Activated CD4-positive, alpha-beta T cell treated with anti-CD3 and anti-CD28 coated beads, Interleukin-2, amount 50 U/mL, for 24 hours (primary cell): ENCODE data around the gene KRTAP5-6.

Experiments used
- DNase-seq, 2 donors: peaks; one replicate each; pipeline ENCODE4 v3.0.0-alpha.2; 2020; ENCODE audit warnings: low read depth in 1 of 2, low spot score in 1 of 2

Gene KRTAP5-6

DNA sequence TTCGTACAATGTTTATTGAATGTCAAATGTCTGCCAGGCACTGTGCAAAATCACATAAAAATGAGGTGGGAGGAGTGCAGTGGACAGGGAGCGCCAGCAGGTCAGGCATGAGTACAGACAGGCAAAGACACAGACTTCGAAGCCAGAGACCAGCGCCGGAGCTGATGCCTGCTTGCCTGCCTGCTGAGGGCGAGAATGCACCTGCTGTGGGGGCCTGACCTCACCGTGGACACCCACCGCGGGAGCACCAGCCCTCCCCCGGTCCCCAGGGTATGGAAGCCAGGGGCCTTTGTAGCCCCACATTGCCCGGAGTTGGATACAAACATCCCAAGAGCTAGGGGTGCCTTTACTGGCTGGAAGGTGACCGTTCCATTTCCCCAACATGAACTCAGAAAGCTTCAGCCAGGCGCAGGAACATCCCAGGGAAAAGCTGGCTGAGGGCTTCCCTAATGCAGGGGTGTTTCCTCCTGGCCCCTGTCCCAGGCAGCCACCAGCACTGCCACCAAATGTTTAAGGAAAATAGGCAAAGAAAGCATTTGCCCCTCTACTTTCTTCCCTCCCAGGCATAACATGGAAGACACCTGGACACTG is 35.5 kb downstream of the KRTAP5-6 start:
- no peak for DNase-seq

DNA sequence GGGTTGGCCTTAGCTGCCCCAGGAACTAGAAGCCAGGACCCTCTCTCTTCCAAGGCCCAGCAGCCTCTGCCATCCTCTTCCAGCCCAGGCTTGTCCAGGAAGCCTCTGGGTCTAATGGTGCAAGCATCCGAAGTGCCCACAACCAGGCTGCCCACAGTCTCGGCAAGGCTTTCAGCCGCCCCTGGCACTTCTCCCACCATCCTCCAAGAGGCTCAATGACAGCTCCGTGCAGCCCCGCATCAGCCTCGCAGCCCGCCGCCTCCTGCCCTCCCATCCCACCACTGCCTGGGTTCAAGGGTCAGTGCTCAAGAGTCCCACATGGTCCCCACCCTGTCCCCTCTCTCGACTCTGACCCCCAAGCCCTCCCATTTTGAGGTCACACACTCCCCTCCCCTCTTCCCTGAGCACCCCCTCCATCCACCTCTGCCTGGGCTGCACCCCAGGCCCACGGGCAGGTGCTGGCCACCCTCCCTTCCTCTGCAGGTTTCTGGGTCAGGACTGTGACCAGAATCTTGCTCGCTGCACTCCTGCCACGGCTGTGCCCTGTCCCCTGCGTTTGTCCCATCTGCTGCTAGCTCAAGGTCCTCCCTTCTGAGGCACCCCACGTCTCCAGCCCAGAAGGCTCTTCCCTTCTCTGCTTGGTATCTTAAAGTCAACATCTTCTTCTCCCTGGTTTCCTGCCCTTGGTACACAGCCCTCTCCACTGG is 36.2 kb downstream of the KRTAP5-6 start:
- no peak for DNase-seq

GRCh38 chr11:1733716-1734640 is 37.0 kb downstream of the KRTAP5-6 start:
- DNase-seq = no peak

- DNase-seq = no peak
Measured at GRCh38 chr11:1734641-1735081, 37.7 kb downstream of the KRTAP5-6 start.

DNA sequence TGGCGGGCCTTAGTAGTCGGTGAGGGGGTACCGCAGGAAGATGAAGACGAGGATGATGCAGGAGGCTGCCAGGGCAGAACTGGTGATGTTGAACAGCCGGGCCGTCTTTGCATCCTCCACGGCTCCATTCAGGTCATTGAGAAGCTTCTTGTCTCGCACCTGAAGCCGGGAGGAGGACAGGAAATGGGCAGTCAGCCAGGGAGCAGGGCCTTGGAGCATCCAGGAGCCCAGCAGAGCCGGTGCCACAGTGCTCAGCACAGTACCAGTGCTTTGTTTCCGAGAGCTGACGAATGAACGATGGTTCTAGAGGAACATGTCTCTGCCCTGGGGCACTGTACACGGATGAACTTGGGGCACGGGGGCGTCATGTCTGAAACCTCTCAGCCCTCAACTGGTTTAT is 38.3 kb downstream of the KRTAP5-6 start:
- DNase-seq = no peak

- no peak for DNase-seq
Measured at GRCh38 chr11:1736447-1736992, 39.5 kb downstream of the KRTAP5-6 start.

- no peak for DNase-seq
Measured at GRCh38 chr11:1737080-1737757, 40.2 kb downstream of the KRTAP5-6 start.

- no peak for DNase-seq
Measured at GRCh38 chr11:1738380-1738779, 41.4 kb downstream of the KRTAP5-6 start.

DNA sequence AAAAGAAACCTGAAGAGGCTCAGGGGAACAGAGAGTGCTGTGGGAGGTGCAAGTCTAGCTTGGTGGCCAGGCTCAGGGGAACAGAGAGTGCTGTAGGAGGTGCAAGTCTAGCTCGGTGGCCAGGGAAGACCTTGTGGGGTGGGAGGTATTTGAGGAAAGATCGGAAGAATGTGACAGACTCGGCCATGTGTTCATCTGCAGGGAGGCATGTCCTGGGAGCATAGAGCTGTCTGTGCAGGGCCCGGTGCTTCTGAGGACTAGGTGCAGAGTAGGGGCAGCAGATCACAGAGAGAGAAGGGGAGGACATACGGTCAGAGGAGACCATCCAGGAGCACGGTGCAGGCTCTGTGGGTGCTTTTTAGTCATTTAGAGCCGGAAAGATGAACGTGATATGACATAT is 42.6 kb downstream of the KRTAP5-6 start:
- DNase-seq = no peak

DNA sequence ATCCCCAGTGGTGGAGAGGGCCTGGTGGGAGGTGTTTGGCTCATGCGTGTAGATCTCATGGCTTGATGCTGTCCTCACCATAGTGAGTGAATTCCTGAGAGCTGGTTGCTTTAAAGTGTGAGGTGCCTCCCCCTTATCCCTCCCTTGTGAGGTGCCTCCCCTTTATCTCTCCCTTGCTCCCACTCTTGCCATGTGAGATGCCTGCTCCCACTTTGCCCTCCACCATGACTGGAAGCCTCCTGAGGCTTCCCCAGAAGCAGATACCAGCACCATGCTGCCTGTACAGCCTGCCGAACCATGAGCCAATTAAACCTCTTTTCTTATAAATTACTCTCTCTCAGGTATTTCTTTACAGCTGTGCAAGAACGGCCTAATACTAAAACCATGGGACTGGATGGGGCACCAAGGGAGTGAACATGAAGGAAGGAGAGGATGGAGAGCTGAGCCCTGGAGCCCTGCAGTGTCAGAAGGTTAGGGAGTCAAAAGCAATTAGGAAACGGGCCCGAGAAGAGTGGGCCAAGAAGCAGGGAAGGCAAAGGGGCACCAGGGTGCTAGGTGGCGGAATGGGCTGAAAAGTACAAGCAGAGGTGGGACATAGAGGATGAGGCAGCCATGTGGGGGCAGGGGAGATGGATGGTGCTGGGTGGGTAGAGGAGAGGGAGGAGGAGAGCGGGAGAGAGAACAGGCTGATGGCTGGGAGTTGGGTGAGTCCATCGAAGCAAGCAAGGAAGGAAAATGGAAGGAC is 44.0 kb downstream of the KRTAP5-6 start:
- DNase-seq = no peak

DNA sequence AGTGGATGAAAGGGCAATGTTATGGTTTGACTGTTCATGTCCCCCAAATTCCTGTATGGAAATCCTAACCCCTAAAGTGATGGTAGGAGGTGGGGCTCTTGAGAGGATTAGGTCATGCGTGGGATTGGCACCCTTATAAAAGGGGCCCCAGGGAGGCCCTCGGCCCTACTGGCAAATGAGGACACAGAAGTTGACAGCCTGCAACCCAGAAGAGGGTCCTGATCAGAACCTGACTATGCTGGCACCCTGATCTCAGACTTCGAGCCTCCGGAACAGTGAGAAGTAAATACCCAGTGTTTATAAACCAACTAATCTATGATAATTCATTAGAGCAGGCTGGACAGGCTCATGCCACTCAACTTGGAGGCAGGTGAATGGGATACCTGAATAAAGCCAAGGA is 44.7 kb downstream of the KRTAP5-6 start:
- no peak for DNase-seq

GRCh38 chr11:1742371-1742770 is 45.4 kb downstream of the KRTAP5-6 start:
- no peak for DNase-seq

DNA sequence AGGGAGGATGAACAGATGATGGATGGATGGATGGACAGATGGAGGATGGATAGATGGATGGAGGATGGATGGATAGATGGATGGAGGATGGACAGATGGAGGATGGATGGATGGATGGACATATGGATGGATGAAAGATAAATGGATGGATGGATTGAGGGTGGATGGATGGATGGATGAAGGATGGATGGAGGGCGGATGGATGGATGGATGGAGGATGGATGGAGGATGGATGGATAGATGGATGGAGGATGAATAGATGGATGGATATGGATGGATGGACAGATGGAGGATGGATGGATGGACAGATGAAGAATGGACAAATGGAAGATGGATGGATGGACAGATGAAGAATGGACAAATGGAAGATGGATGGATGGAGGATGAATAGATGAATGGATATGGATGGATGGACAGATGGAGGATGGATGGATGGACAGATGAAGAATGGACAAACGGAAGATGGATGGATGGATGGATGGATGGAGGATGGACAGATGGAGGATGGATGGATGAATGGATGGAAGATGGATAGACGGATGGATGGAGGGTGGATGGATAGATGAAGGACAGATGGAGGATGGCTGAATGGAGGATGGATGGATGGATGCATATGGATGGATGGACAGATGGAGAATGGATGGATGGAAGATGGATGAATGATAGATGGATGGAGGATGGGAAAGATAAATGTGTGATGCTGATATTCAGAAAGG is 46.0 kb downstream of the KRTAP5-6 start:
- no peak for DNase-seq

DNA sequence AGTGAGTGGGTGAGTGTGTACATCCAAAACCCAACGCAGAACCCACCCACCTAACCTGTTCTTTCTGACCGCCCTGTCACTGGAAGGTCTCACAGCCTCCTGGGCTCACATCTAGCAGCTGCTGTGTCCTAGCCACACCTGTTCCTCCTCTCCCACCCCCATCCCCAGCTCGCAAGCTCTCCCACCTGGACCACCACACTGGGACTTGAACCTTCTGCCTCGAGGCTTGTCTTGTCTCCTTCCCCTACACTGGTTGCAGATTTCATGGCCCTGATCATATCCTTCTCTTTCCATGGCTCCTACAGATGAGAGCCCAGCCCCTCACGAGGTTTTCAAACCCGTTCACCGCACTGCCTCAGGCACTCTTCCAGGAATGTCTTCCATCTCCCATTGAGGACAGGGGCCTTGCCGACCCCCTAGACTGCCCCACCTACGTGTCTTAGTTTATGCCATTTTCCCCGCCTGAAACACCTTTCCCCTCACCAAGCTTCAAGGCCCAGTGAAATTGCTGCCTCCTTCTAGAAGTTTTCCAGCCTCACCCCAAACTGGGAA is 46.7 kb downstream of the KRTAP5-6 start:
- no peak for DNase-seq

DNA sequence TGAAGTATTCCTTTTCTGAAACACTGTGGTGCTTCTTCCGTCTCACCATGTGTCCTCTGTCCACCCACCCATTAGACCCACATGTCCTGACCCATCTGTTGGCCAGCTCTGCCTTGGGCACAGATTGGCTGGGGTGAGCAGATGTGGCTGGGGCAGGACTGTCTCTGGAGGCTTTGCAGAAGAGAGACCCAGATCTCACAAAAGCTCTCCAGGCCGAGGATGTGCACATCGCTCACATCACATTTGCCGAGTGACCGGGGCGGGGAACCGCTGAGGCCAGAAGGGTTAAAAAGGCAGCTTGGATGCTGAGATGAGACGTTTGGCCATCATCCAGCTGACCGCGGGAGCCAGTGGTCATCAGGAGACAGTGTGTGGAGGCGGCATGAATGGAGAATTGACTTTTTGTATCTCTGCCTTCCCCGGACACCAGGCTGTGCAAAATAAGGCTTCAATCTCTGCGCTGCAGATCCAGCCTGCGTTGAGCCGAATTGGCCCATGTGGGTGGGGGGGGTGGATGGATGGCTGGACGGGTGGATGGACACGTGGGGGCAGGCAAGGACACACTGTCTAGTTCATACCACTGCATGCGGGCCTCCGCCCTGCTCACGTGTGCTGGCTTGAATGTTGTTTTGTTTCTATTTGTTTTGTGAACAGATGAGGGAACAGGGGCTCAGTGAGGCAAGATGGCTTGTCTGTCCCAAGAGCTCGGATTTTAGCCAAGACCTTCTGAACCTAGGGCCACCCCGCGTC is 47.3 kb downstream of the KRTAP5-6 start:
- DNase-seq = no peak

- no peak for DNase-seq
Measured at GRCh38 chr11:1744891-1745700, 48.1 kb downstream of the KRTAP5-6 start.

- no peak for DNase-seq
Measured at GRCh38 chr11:1745701-1746320, 48.8 kb downstream of the KRTAP5-6 start.
